Measurements from ENCODE around the gene SMAD7. TPM values are rescaled to one million over a fixed set of nuclear protein-coding genes. Genes with fewer than 3 reads are reported as not detected.

Gene SMAD7
- total RNA-seq, 4 donors from 2014 or later, result 9.1 to 13.4 (median 10.8) TPM

- in situ Hi-C loops (cut with MboI; ENCODE audit: low sequenced_read_pairs in 4 of 4), result no loop called here
- Histone ChIP-seq H3K27ac (no peak overlapping the region), H3K27me3 (no peaks in the 10 kb centered on the region), H3K9me3 (no peaks in the 10 kb centered on the region), H3K36me3 (no peaks in the 10 kb centered on the region), H3K4me1 (peaks cover 6 to 11% of the 10 kb centered on the region in 2 donors), H3K4me3 (no peak overlapping the region)
- TF ChIP-seq POLR2A (IDR thresholded peaks at IDR 0.05) (no peak), CTCF (IDR thresholded peaks at IDR 0.05 in 4 of 5, conservative IDR thresholded peaks at IDR 0.05 in 1 of 5) (no peak)
- DNase-seq (no peak), ATAC-seq (no peak)
- intact Hi-C loops (cut with DNase I; ENCODE audit: low total_unique reads), result no loop called here
Observed at GRCh38 chr18:48898521-48898920, 52.2 kb downstream of the SMAD7 start.

- TF ChIP-seq POLR2A (IDR thresholded peaks at IDR 0.05), result no peak
- no peak for TF ChIP-seq CTCF (IDR thresholded peaks at IDR 0.05 in 4 of 5, conservative IDR thresholded peaks at IDR 0.05 in 1 of 5)
- H3K4me3 ChIP-seq, result no peak overlapping the region
- H3K27ac ChIP-seq, result no peak overlapping the region
- H3K9me3 ChIP-seq, result no peaks in the 10 kb centered on the region
- in situ Hi-C loops (cut with MboI; ENCODE audit: low sequenced_read_pairs in 4 of 4), result no loop called here
- no peaks in the 10 kb centered on the region for H3K27me3 ChIP-seq
- H3K36me3 ChIP-seq, result no peaks in the 10 kb centered on the region
- DNase-seq, result no peak
- intact Hi-C loops (cut with DNase I; ENCODE audit: low total_unique reads), result no loop called here
- ATAC-seq, result no peak
- peaks cover 6 to 10% of the 10 kb centered on the region in 2 donors for H3K4me1 ChIP-seq
Observed at GRCh38 chr18:48897531-48897930, 53.2 kb downstream of the SMAD7 start.

- Histone ChIP-seq H3K4me1 (peaks cover 3 to 4% of the 10 kb centered on the region in 2 donors), H3K9me3 (no peaks in the 10 kb centered on the region), H3K36me3 (no peaks in the 10 kb centered on the region), H3K27ac (no peak overlapping the region), H3K27me3 (no peaks in the 10 kb centered on the region), H3K4me3 (no peak overlapping the region)
- ATAC-seq (no peak), DNase-seq (peak; percentile 22 to 50)
- TF ChIP-seq POLR2A (IDR thresholded peaks at IDR 0.05) (no peak), CTCF (IDR thresholded peaks at IDR 0.05 in 4 of 5, conservative IDR thresholded peaks at IDR 0.05 in 1 of 5) (no peak)
- intact Hi-C loops (cut with DNase I; ENCODE audit: low total_unique reads), result no loop called here
- in situ Hi-C loops (cut with MboI; ENCODE audit: low sequenced_read_pairs in 4 of 4), result no loop called here
Observed at GRCh38 chr18:48896875-48897511, 53.8 kb downstream of the SMAD7 start.

- TF ChIP-seq CTCF (IDR thresholded peaks at IDR 0.05 in 4 of 5, conservative IDR thresholded peaks at IDR 0.05 in 1 of 5), result no peak
- no peak for TF ChIP-seq POLR2A (IDR thresholded peaks at IDR 0.05)
- no peak overlapping the region for H3K27ac ChIP-seq
- no peaks in the 10 kb centered on the region for H3K9me3 ChIP-seq
- DNase-seq, result no peak
- H3K4me3 ChIP-seq, result no peak overlapping the region
- in situ Hi-C loops (cut with MboI; ENCODE audit: low sequenced_read_pairs in 4 of 4) (no loop called here), intact Hi-C loops (cut with DNase I; ENCODE audit: low total_unique reads) (no loop called here)
- no peaks in the 10 kb centered on the region for H3K36me3 ChIP-seq
- ATAC-seq, result no peak
- no peaks in the 10 kb centered on the region for H3K4me1 ChIP-seq
- no peaks in the 10 kb centered on the region for H3K27me3 ChIP-seq
Observed at GRCh38 chr18:48896326-48896874, 54.4 kb downstream of the SMAD7 start.

Data from gastrocnemius medialis (tissue), 4 donors.